ENCODE data around the gene RTL1. TPM values are rescaled to one million over a fixed set of nuclear protein-coding genes. Genes with fewer than 3 reads are reported as not detected.

RTL1 gene
- total RNA-seq, 2 donors from 2014 or later, result not detected

DNA sequence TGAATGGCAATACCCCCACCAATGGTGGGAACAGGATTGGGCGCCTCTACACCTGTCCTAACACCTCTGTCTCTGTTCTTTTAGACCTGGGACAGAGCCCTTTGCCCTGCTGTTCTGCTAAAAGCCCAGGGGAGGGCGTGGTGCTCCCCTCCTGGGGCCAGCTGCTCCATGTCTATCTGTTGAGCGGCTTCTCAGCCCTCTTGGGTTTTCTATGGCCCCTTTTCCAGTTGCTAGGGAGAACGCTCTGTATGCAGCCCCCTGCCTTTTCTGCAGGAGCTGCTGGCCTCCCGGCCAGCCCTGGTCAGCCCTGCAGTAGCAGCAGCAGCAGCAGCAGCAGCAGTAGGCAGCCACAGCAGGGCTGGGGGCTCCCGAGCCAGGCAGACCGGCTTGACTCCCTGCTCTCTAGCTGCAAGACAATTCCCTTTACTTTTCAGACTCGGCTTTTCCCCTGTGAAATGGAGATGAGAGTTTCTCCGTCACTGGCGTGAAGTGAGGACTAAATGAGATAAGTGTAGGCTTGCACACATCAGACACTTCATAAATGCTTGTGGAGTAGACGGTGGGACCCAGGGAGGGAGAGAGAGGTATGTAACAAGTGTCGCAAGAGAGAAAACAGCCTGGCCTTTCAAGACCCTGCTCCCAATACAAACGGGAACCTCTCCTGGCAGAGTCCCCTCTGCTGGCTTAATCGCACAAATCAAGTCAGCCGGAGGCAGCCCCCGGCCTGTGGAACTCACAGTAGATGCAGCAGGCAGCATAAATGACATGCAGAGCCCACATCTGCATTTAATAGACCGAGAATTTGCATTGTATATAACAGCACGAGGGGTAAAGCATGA lies 1.0 kb downstream of the RTL1 start:
- H3K27me3 Mint-ChIP-seq, result peaks cover 43% of the 10 kb centered on the region
- no peak overlapping the region for H3K27ac Mint-ChIP-seq
- no peaks in the 10 kb centered on the region for H3K9me3 Mint-ChIP-seq
- no peak for ATAC-seq (replicated peaks)
- no peak overlapping the region for H3K4me3 Mint-ChIP-seq
- H3K4me1 Mint-ChIP-seq, result no peaks in the 10 kb centered on the region
- no peaks in the 10 kb centered on the region for H3K36me3 Mint-ChIP-seq (ENCODE audit: low read depth)

DNA sequence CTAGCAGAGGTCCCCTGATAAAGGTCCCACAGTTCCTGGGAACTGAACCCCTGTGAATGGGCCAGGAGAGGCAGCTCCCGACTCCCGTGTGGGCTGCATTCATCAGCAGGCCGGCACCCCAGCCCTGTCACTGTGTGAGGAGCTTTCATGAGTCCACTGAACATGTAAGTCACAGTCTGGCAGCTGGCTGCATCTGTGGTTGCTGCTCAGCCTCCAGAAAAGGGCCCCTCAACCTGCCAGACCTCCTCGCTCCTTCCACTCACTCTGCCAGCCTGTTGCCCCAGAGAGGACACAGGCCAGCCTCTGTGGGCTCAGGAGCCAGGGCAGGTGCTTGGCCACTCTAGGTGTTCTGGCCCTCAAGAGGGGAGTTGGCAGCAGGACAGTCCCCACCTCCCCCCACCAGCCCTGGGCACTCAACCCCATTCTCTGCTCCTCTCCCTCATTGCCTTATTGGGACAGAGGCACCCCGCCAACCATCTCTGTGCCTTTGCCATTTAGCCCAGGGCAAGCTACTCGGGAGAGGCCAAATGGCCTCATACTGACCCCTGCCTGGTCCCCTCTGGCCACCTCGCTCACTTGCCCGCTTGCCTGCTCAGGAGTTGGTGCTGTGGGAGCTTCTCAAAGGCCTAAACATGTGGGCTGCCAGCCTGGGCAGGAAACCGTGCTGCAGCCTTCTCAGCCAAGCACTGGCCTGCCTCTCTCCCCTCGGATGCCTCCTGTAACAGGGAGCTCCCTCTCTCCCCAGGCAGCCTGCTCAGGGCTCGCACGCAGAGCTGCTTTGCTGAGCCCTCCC lies 1.9 kb downstream of the RTL1 start:
- Mint-ChIP-seq H3K4me1 (no peaks in the 10 kb centered on the region), H3K27ac (no peak overlapping the region), H3K4me3 (no peak overlapping the region), H3K36me3 (ENCODE audit: low read depth) (no peaks in the 10 kb centered on the region), H3K27me3 (peaks cover 47% of the 10 kb centered on the region), H3K9me3 (no peaks in the 10 kb centered on the region)
- ATAC-seq (replicated peaks), result no peak

DNA sequence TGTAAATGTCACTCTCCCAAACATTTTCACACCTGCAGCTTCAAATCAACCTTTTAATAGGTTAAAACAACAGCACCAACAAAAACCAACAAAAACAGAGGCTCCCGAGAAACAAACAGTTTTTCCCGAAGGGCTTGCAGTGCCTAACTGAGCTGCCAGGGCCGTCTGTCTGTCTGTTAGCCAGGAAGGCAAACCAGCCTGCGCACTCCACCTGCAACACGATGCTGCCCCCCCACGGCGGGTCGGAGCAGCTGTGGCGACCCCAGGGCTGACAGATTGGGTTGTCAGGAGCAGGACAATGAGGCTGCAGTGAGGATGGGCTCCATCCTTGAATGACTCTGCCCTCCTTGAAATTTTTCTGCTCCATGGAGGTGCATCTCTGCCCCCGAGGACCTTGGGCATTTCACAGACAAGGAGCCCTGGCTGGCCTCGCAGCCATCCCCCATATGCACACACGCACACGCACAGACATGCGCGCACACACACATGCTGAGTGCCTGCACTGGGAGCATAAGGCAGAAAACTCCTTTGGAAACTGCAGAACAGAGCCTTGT lies 2.6 kb downstream of the RTL1 start:
- no peaks in the 10 kb centered on the region for H3K36me3 Mint-ChIP-seq (ENCODE audit: low read depth)
- H3K9me3 Mint-ChIP-seq, result no peaks in the 10 kb centered on the region
- no peaks in the 10 kb centered on the region for H3K4me1 Mint-ChIP-seq
- H3K4me3 Mint-ChIP-seq, result no peak overlapping the region
- ATAC-seq (replicated peaks), result no peak
- H3K27me3 Mint-ChIP-seq, result peaks cover 47% of the 10 kb centered on the region
- H3K27ac Mint-ChIP-seq, result no peak overlapping the region

DNA sequence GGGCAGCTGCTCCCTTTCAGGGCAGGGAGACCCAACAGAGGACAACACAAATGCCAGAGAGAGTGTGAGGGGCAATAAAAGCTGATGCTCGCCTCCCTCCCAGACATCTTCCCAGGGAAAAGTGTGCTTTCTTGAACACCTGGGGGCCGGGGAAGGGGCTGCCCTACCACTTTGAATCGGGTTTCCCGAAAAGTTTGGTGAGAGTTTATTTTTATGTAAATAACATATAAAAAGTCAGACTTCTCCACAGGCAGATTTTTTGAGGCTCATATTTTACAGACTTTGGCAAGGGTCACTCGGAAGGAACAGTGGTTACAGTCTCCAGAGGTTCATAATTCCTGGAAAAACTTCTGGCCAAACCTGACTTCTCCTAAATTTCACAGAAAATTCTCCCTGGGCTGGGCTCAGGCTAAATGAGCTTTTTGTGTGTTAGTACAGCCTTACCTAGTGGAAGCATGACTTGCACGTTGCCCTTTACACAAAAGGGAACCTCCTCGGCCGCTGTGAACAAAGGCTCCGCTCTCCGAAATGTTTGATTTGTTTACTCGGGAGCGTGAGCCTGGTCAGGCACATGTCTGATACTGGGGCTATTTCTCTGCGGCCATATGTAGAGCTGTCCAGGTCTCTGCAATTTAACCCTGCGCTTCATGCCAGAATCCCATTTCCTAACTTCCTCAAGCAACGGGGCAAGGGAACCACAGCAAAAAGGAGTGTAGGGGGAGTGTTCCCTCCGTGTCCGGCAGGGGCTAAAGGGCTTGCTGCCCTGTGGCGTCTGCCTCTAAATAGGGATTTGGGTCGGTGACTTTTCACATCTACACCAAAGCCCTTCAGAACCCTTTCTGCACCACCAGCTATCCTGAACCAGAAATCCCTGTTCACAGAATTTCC lies 3.4 kb downstream of the RTL1 start:
- no peaks in the 10 kb centered on the region for H3K4me1 Mint-ChIP-seq
- no peak overlapping the region for H3K4me3 Mint-ChIP-seq
- no peaks in the 10 kb centered on the region for H3K9me3 Mint-ChIP-seq
- no peak for ATAC-seq (replicated peaks)
- peaks cover 45% of the 10 kb centered on the region for H3K27me3 Mint-ChIP-seq
- H3K36me3 Mint-ChIP-seq (ENCODE audit: low read depth), result no peaks in the 10 kb centered on the region
- H3K27ac Mint-ChIP-seq, result no peak overlapping the region

DNA sequence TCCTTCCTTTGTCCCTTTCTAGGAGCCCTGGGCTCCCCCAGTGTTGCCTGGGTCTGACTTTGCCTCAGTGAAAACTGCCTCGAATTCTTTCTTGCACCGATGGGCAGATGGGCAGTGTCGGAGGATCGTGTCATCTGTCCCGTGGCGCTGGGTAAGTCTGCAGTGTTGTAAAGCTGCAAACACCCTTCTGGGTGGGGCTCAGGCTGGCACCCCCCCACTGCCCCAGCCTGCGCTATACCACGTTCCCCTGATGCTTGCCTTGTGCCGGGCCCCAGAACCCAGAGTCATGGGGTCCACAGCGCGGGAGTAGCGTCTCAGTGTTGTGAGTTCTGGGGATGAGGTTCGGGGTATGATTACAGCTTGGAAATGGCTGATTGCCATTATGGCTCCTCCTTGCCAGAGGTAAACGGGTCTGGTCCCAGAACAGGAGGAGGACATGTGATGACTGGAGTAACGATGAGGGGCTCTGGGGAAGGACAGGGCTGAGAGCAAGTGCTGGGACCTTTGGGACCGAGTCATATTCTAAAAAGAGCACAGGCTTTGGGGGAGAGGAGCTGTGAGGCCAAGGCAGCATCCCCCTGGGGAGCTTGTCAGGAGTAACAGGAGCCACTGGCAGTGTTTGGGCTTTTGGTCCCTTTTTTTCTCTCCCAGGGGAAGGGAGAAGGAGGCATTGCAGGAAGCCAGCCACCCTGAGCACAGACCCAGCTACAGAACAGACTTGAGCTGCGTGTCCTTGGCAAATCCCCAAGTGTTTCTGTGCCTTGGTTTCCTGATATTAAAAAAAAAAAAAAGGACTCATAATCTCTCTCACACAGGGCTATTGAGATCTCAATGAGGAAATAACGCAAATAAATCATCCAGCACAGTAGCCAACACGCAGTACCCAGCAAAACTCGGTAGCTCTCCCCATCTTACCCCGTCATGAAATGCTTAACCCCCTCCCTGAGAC lies 4.3 kb downstream of the RTL1 start:
- H3K9me3 Mint-ChIP-seq, result no peaks in the 10 kb centered on the region
- no peaks in the 10 kb centered on the region for H3K36me3 Mint-ChIP-seq (ENCODE audit: low read depth)
- H3K4me3 Mint-ChIP-seq, result no peak overlapping the region
- no peak for ATAC-seq (replicated peaks)
- H3K27me3 Mint-ChIP-seq, result peaks cover 46% of the 10 kb centered on the region
- no peaks in the 10 kb centered on the region for H3K4me1 Mint-ChIP-seq
- H3K27ac Mint-ChIP-seq, result no peak overlapping the region

DNA sequence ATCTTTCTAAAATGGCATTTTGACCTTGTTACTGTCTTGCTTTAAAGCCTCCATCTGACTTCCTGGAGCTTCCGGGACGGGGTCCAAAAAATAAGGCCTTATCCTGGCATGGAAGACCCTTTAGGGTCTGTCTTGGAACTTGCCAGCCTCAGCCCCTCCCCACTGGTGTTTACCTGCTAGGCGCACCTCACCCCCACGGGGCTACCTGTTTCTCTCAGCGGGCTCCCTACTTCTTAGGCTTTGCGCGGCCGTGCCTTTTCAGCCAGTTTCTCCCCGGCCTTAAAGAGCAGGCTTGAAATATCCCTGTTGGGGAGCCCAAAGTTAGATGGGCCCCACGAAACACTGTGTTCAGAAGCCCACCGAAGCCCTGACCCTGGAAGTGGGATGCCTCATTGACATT lies 5.1 kb downstream of the RTL1 start:
- H3K9me3 Mint-ChIP-seq, result no peaks in the 10 kb centered on the region
- ATAC-seq (replicated peaks), result no peak
- no peaks in the 10 kb centered on the region for H3K36me3 Mint-ChIP-seq (ENCODE audit: low read depth)
- no peak overlapping the region for H3K4me3 Mint-ChIP-seq
- peaks cover 42% of the 10 kb centered on the region for H3K27me3 Mint-ChIP-seq
- no peak overlapping the region for H3K27ac Mint-ChIP-seq
- H3K4me1 Mint-ChIP-seq, result no peaks in the 10 kb centered on the region

DNA sequence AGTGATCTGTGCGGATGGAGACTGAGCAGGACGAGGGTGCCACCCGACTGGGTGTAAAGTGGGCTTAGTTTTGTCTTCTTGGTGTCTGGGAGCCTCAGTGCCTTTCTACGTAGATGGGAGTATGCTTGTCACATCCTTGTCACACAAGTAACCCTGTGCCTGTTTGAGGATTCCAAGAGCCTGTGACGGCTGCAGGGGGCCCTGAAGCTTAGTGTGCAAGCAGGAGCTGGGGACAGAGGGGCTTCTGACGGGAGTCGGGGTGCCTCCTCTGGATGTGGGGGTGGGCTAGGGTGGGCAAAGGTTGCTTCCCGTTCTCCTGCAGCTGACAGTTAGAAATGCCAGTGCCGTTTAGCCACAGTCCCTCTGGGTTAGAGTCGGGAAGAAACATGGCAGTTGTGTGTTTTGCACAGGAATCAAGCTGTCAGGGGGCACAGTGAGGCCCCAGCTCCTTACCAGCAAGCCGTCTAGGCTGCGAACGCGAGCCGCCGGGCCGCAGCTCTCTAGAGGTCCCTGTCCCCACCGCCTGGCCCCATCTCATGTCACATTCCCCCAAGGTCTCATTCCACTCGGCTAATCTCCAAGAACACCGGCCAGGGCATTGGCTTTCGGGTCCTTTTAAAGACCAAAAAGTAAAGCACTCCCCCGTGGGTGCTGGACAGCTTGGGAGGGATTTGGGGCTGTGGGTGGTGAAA lies 7.0 kb downstream of the RTL1 start:
- peaks cover 36% of the 10 kb centered on the region for H3K27me3 Mint-ChIP-seq
- H3K4me3 Mint-ChIP-seq, result no peak overlapping the region
- H3K9me3 Mint-ChIP-seq, result no peaks in the 10 kb centered on the region
- no peaks in the 10 kb centered on the region for H3K36me3 Mint-ChIP-seq (ENCODE audit: low read depth)
- H3K4me1 Mint-ChIP-seq, result no peaks in the 10 kb centered on the region
- ATAC-seq (replicated peaks), result no peak
- H3K27ac Mint-ChIP-seq, result no peak overlapping the region

DNA sequence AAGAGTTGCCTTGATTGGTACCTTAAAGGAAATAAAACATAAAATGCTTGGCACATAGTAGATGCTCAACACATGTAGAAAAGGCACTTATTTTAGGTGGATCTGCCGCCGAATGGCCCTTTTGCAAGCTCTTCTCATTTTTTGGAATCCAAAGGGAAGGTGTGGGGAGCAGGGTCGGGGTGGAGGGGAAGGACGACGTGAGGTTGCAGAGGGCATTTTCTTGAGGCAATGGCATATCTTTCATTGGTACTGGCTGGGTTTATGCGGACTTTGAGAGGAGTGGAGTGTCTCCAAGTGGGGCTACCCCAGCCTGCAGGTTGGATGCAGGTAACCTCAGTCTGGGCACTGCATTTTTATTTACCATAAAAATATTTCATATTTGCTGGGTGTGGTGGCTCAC lies 8.1 kb downstream of the RTL1 start:
- Mint-ChIP-seq H3K4me1 (no peaks in the 10 kb centered on the region), H3K27me3 (peaks cover 32% of the 10 kb centered on the region), H3K9me3 (no peaks in the 10 kb centered on the region), H3K4me3 (no peak overlapping the region), H3K27ac (no peak overlapping the region), H3K36me3 (ENCODE audit: low read depth) (no peaks in the 10 kb centered on the region)
- no peak for ATAC-seq (replicated peaks)

DNA sequence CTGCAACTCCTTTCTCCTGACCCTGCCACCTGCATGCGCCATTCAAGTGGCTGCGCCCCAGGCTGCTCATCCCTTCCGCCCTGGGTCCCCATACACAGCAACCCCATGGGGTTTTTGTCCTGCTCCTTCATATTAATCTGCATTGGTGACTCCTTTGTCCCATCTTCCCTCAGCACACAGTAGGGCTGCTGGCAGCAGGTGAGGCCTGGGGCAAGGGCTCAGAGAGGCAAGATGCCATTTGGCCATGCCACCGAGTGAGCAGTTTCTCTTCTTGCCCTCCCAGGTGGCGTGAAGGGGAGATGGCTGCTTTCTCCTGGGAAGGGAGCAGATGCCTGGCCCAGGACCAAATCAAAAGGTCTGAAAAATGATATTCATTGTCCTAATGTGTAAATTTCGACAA lies 9.1 kb downstream of the RTL1 start:
- peaks cover 30% of the 10 kb centered on the region for H3K27me3 Mint-ChIP-seq
- ATAC-seq (replicated peaks), result no peak
- H3K4me3 Mint-ChIP-seq, result no peak overlapping the region

DNA sequence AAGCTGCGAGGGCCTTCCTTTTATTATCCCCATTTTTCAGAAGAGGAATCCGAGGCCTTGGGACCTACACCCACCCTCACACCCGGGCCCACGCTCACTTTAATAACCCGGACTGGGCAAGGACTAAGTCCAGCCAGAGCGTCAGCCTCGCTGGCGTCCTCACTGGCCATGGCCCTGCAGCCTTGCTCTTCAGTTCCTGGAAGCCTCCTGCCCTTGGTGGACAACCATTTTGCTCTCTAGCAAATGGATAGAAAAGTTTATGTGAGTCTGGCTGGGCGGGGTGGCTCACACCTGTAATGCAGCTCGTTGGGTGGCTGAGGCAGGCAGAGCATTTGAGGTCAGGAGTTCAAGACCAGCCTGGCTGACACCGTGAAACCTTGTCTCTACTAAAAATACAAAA lies 9.8 kb downstream of the RTL1 start:
- H3K4me3 Mint-ChIP-seq, result no peak overlapping the region
- H3K36me3 Mint-ChIP-seq (ENCODE audit: low read depth), result no peaks in the 10 kb centered on the region
- no peaks in the 10 kb centered on the region for H3K4me1 Mint-ChIP-seq
- no peak overlapping the region for H3K27ac Mint-ChIP-seq
- no peak for ATAC-seq (replicated peaks)
- no peaks in the 10 kb centered on the region for H3K9me3 Mint-ChIP-seq
- H3K27me3 Mint-ChIP-seq, result peaks cover 31% of the 10 kb centered on the region

More for the DNA sequence above, 9.1 kb downstream of the RTL1 start:
- Mint-ChIP-seq H3K4me1 (no peaks in the 10 kb centered on the region), H3K36me3 (ENCODE audit: low read depth) (no peaks in the 10 kb centered on the region), H3K9me3 (no peaks in the 10 kb centered on the region), H3K27ac (no peak overlapping the region)

DNA sequence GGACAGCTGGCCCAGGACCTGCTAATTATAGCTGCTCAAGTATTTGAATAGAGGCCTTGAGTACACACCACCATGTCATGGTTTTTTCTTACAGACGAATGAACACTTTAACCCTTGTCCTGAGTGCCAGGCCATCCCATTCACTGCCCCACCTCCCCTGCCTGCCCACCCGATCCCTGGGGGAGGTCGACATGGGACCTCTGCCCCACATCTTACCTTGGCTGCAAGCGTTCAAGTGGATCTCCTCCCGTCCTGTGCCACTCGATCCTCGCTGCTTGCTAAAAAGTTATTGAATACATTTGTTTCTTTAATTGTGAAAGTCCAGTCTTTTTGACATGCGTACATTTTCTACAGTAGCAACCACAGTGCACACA lies 10.3 kb downstream of the RTL1 start:
- Mint-ChIP-seq H3K27me3 (peaks cover 26% of the 10 kb centered on the region), H3K4me3 (no peak overlapping the region), H3K4me1 (no peaks in the 10 kb centered on the region), H3K27ac (no peak overlapping the region), H3K36me3 (ENCODE audit: low read depth) (no peaks in the 10 kb centered on the region), H3K9me3 (no peaks in the 10 kb centered on the region)
- ATAC-seq (replicated peaks), result no peak

DNA sequence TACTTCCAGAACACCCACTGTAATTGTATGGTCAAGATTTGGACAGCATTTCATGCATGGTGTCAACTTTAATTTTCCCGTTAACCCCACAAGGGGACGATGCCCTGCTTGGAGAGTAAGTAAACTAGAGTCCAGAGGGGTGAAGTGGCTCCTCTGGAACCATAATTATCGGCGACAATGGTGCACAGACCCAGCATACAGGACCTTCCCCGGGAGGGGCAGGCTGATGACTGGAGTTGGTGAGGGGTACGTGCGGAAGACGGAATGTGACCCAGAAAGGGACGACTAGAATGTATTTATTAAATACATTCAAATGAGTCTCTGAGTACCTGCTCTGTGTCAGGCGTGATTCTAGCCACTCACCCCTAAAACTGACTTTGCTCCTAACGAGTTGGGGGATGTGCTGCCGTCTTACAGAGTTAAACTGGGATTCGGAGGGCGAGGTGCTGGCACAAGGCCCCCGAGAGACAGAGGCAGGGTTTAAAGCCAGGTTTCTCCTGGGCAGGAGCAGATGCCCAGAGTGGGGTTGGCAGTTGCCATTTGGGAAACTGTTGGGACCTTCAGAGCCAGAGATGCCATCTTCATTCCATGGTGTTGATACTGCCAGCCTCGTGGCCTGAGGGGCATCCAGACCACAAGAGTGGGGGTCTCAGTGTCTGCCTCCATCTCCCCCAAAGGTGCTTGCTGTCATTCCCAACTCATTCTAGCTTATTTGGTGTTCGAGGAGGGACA lies 10.9 kb downstream of the RTL1 start:
- Mint-ChIP-seq H3K36me3 (ENCODE audit: low read depth) (no peaks in the 10 kb centered on the region), H3K4me3 (no peak overlapping the region), H3K27me3 (peaks cover 31% of the 10 kb centered on the region), H3K9me3 (no peaks in the 10 kb centered on the region), H3K27ac (no peak overlapping the region), H3K4me1 (no peaks in the 10 kb centered on the region)
- no peak for ATAC-seq (replicated peaks)

Data from activated T-helper 17 cell treated with anti-CD3 and anti-CD28 coated beads, Interleukin-2, amount 50 U/mL, for 72 hours (primary cell).